Tibial nerve (tissue), 4 donors: ENCODE results near the gene COQ8B.

ENCODE experiments used
- EP300 ChIP-seq, 2 donors: sonication (generic); formaldehyde crosslinking; IDR thresholded peaks; one replicate each; pipeline ENCODE4 v1.6.1; 2017; ENCODE audit warnings: antibody characterized with exemption in 2 of 2, mild to moderate bottlenecking in 1 of 2
- POLR2A ChIP-seq, 2 donors: fragments of 450-650 bp; IDR thresholded peaks; one replicate each; pipeline ENCODE4 v1.6.1; 2017; ENCODE audit warnings: antibody characterized with exemption in 2 of 2, mild to moderate bottlenecking in 2 of 2, moderate library complexity in 2 of 2
- TF ChIP-seq, protein P1 (sequence below), 5 experiments: fragments of 200-600 bp in 3 of 5; fragments of 450-650 bp in 2 of 5; sonication (generic) in 3 of 5; IDR thresholded peaks; one replicate each; pipeline ENCODE4 v1.5.1; 2016 to 2019; ENCODE audit warnings: antibody characterized with exemption in 5 of 5, mild to moderate bottlenecking in 3 of 5, moderate library complexity in 2 of 5

DNA sequence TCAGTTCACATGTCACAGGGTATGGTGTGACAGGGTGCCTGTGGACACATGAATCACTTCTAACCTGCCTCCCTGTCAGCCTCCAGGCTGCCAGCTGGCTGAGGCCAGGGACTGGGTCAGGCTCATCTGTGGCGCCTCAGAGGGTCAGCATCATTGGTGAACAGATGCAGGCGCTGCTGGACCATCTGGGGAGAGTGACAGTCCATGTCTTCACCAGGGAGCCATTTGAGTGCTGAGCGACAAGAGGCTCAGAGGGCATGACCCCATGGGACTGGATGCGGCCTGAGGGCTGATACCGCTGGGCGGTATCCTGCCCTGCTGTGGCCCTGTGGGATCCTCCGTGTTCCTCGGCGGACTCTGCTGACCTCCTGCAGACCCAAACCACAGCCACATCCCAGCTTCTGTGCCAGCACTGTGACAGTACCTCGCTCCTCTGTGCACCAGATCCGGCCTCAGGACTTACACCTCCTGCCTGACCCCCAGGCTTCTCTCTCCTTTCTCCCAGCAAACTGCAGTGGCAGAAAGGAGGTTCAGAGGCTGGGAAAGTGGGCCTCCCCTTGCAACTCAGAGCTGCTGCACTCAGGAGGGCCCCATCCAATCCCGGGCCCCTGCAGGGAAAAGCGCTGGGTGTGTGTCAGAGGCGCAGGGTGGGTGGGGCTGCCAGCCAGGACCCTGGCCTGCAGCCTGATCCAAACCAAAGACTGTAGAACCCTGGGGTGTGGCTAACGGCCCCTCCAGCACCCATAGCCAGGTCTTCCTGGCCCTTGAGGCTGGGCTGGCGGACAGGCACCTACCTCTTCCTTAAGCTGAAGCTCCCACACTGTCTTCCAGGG lies 23.4 kb upstream of the COQ8B start:
- no peak for TF ChIP-seq EP300 (IDR thresholded peaks at IDR 0.05)
- TF ChIP-seq, protein P1, sequence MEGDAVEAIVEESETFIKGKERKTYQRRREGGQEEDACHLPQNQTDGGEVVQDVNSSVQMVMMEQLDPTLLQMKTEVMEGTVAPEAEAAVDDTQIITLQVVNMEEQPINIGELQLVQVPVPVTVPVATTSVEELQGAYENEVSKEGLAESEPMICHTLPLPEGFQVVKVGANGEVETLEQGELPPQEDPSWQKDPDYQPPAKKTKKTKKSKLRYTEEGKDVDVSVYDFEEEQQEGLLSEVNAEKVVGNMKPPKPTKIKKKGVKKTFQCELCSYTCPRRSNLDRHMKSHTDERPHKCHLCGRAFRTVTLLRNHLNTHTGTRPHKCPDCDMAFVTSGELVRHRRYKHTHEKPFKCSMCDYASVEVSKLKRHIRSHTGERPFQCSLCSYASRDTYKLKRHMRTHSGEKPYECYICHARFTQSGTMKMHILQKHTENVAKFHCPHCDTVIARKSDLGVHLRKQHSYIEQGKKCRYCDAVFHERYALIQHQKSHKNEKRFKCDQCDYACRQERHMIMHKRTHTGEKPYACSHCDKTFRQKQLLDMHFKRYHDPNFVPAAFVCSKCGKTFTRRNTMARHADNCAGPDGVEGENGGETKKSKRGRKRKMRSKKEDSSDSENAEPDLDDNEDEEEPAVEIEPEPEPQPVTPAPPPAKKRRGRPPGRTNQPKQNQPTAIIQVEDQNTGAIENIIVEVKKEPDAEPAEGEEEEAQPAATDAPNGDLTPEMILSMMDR (IDR thresholded peaks at IDR 0.05): no peak
- TF ChIP-seq POLR2A (IDR thresholded peaks at IDR 0.05): no peak
